Measurements from ENCODE around the gene CFAP92.

GRCh38 chr3:129040039-129040336, 46.1 kb upstream of the CFAP92 start:
- no peak for TF ChIP-seq CTCF (conservative IDR thresholded peaks at IDR 0.05)
- TF ChIP-seq ZFX (IDR thresholded peaks at IDR 0.05) = no peak
